SKM-1 (cell line): ENCODE results near the gene PPP1R13B.

Experiments used
- DNase-seq: peaks from one replicate; lab custom pipeline; 2025; ENCODE audit not compliant: unreplicated experiment; lab: John Stamatoyannopoulos, UW

PPP1R13B gene

DNA sequence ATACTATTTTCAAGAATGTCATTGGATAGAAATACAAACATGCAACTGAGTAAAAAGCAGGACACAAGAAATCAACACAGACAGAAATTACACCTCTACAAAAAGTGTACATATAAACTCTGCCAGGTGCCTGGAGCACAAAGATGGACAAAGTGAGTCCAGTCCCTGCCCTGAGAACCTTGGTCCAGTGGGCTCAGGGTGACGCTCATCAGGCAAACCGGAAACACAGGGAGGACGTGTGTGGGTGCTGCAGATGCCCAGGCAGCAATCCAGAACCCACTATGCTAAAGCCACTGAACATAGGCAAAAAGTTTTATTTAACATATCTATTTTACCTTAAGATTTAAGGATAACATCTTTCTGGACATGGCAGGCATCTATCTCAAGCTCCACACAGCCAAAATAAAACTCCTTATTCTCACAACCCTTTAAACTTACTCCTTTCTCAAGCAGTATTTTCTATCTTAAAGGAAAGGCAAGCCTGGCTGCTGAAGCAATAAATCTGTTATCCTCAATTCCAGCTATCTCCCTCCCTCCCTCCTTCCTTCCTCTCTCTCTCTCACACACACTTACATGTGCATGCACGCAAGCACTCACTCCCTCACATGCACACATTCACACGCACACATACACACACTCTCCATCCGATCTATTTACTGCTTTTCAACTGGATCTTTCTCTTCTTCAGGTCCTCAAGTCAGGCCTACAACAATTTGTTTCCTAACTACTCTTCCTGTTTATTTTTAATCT lies 10.2 kb downstream of the PPP1R13B start:
- no peak for DNase-seq

- DNase-seq: no peak
Measured at GRCh38 chr14:103834956-103835355, 12.4 kb downstream of the PPP1R13B start.

- no peak for DNase-seq
Measured at GRCh38 chr14:103833711-103834110, 13.7 kb downstream of the PPP1R13B start.

DNA sequence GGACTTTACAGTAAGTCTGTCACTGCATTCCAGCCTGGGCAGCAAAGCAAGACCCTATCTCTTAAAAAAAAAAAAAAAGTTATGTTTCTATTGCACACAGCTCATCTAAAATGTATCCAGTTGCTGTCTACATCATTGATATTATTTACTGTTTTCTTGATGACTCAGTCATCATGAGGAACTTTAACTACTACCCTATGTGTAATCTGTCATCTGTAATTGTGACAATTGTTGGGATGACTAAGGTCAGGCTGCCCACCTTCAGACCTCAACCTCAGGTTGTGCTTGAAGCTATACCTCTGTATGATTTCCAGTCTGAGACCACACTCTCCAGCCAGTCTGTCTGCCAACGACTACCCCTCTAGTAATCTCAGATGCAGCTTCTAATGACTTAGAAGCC lies 15.3 kb downstream of the PPP1R13B start:
- DNase-seq: no peak

- DNase-seq: no peak
Measured at GRCh38 chr14:103830511-103831270, 16.7 kb downstream of the PPP1R13B start.

DNA sequence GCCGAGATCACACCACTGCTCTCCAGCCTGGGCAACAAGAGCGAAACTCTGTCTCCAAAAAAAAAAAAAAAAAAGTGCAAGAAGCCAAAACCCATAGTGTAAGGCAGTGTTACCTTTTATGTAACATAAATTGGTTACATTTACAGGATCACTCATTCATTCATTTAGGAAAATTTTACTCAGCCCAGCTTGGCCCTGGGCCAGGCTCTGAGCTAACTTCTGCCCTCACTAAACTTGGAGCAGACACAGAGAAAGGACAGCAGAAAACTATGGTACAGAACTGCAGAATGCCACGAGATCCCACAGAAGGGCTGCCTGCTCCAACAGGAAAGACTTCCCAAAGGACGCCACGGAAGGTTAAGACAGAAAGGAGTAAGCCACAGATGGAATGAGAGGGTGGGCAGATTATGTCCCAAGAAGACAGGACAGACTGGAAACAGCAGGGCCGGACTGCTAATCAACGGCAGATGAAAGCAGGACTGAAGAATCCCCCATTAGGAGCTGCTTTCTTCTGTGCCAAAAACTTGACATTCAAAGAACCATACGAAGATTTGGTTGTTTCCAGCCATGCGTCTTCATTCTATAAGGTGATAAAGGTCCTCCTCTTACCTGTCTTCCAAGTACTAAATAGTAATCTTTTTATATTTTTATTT lies 18.9 kb downstream of the PPP1R13B start:
- no peak for DNase-seq

DNA sequence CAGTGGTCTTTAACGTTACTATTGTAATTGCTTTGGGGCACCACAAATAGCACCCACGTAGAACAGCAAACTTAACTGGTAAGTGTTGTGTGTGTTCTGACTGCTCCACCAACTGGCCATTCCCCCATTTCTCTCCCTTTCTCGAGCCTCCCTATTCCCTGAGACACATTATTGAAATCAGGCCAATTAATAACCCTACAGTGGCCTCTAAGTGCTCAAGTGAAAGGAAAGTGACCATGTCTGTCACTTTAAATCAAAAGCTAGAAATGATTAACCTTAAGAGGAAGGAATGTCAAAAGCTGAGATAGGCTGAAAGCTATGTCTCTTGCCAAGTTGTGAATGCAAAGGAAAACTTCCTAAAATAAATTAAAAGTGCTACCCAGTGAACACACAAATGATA lies 22.3 kb downstream of the PPP1R13B start:
- no peak for DNase-seq

DNA sequence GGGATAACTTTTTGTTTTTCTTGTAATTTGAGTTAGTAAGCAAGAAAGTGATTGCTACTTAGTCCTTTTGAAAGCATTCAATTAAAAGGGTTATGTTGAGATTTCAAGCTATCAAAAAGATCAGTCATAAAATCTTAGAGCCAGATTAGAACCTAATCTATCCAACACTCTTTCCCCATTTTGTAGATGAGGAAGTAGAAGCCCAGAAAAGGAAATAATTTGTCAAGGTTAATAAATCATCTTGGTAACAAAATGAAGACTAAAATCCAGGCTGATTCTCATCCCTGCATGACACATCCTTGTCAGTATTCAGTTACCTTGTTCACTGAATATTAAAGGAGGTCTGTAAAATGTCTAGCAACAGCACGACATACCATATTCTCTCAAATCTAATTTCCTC lies 26.5 kb downstream of the PPP1R13B start:
- DNase-seq: no peak

GRCh38 chr14:103820382-103820781 lies 27.0 kb downstream of the PPP1R13B start:
- no peak for DNase-seq

DNA sequence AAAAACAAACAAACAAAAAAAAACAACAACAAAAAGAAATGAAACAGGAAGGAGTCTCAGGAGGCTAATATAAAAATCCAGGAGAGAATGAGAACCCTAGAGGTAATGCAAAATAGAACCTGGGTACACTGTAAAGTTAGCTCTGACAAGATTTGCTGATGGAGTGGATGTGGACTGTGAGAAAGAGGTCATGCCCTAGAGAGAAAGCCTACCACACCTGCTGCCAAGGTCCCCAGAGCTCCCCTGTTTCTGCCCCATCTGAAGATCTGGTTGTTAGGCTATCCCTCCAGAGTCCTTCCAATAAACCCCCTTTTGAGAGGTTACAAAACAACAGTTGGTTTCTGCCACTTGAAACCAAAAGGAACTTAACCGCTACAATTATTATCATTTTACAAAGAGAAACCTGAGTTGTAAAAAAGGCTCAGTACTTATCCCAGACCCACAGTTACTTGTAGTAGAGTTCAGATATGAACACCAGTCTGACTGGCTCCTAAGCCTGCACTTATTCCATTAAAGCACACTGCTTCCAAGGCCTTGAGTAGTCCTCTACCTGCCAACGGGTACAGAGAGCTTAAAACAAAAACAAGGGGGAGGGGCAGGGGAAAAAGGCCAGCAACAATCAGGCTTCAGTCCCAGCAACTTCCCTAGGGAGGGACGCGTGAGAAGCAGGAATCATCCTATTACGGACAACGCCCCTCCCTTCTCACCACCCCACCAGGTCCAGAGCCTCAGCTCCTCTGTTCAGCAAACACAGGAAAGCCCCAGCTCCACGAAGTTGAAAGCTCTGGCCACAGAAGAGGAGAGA lies 27.7 kb downstream of the PPP1R13B start:
- no peak for DNase-seq

GRCh38 chr14:103818870-103819269 lies 28.5 kb downstream of the PPP1R13B start:
- no peak for DNase-seq

DNA sequence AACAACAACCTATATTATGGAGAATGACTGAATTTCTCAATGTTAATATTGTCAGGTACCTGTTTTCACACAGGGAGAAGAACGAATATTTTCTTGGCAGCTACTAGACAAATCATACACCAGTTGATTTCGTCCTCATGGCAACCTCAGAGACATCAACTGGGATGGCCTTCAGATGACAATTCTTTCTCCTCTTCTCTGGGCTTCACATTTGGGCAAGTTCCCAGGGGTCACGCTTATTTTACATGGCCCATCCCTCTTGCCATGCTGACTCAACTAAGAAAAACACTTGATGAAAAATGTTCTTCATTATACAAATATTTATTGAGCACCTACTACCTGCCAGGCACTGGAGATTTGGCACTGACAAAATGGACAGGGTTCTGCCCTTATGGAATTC lies 29.0 kb downstream of the PPP1R13B start:
- DNase-seq: no peak

- no peak for DNase-seq
Measured at GRCh38 chr14:103817595-103817994, 29.8 kb downstream of the PPP1R13B start.

- DNase-seq: no peak
Measured at GRCh38 chr14:103816991-103817390, 30.4 kb downstream of the PPP1R13B start.

DNA sequence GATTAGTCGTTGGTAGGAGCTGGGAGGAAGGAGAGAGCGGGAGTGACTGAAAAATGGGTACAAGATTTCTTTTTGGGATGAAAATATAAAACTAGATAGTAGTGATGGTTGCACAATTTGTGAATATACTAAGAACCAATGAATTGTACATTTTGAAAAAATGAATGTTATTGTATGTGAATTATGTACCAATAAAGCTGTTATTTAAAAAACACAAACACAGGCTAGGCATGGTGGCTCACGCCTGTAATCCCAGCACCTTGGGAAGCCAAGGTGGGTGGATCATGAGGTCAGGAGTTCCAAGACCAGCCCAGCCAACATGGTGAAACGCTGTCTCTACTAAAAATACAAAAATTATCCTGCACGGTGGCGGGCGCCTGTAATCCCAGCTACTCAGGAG lies 32.1 kb downstream of the PPP1R13B start:
- DNase-seq: no peak

- DNase-seq: no peak
Measured at GRCh38 chr14:103811189-103811588, 36.2 kb downstream of the PPP1R13B start.

GRCh38 chr14:103808403-103809001 lies 38.9 kb downstream of the PPP1R13B start:
- DNase-seq: no peak

GRCh38 chr14:103806805-103807204 lies 40.6 kb downstream of the PPP1R13B start:
- no peak for DNase-seq

DNA sequence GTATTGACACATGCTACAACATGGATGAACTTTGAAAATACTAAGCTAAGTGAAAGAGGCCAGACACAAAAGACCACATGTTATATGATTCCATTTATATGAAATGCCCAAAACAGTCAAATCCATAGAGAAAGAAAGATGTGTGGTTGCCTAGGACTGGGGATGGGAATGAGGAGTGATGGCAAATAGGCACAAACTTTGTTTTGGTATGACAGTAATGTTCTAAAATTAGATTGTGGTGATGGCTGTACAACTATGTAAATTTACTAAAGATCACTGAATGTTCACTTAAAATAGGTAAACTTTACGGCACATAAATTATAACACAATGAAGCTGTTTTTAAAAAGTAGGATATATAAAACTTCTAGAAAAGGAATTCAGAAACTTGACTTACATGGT lies 41.7 kb downstream of the PPP1R13B start:
- DNase-seq: no peak

DNA sequence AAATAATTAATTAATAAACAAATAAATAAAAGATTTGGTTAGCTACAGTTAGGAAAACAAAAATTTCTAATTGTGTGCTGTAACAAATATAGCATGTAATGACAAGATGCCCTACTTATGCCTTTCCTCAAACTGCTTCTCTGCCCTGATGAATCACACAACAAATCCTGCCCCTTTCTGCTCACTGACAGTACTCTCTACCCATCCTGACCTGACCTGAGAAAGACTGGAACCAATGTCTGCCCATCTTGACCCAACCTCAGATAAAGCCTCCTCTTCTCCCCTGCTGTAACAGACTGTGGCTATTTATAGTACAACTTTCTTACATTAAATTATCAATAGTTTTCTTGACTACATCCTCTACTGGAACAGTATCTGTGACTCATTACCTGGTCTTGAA lies 43.7 kb downstream of the PPP1R13B start:
- no peak for DNase-seq

DNA sequence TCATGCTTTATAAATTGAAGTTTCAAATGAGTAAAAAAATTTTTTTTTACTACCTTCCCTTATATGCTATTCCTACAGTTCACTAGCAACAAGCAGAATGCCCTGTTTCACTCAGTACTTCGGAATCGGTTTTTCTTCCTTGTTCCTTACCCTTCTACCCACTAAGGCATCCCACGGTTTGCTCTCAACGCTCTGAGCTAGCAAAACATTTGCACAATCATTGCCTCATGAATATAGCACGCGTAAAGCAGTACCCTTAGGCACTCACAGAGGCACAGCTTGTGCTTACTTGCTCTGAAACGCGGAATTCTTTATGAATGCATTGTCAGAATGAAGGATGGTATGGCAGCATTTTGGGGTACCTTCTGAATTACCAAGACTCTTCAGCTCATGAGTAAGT lies 45.0 kb downstream of the PPP1R13B start:
- no peak for DNase-seq
